Hematopoietic multipotent progenitor cell treated with erythropoietin and hydrocortisone succinate and interleukin-3 and kit ligand, for 17 days (in vitro differentiated cells): ENCODE data around the gene ITM2A.

Source experiments
- DNase-seq: peaks from one replicate; pipeline ENCODE4 v3.0.0-alpha.2; 2015; ENCODE audit warnings: low spot score

Gene ITM2A

GRCh38 chrX:79366873-79367749 lies at the start of gene ITM2A:
Gene ITM2A (minus strand): TSS chrX:79367334. CDS start chrX:79367215, 119 bp downstream.
- peak; percentile 7 for DNase-seq

GRCh38 chrX:79415056-79415455 lies 47.9 kb upstream of the ITM2A start:
- no peak for DNase-seq

GRCh38 chrX:79413963-79414362 lies 46.8 kb upstream of the ITM2A start:
- DNase-seq = no peak

DNA sequence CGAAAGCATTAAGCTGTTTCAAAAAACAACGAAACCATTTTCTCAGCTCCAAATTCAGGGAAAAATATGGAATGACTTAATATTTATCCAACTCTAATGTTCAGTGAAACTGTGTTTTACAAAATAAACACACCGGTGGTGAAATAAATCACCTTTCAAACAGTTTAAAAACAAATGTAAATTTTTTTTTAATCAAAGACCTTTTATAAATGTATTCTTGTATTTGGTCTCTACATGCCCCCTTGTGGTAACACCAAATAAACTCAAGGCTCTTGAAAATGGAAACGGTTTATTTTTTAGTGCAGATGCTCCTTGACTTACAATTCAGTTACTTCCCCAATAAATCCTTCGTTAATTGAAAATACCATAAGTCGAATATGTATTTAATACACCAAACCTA lies 45.8 kb upstream of the ITM2A start:
- no peak for DNase-seq

- DNase-seq = no peak
These were observed 45.0 kb upstream of the ITM2A start for GRCh38 chrX:79412166-79412565.

- DNase-seq = no peak
These were observed 42.5 kb upstream of the ITM2A start for GRCh38 chrX:79409657-79410056.

DNA sequence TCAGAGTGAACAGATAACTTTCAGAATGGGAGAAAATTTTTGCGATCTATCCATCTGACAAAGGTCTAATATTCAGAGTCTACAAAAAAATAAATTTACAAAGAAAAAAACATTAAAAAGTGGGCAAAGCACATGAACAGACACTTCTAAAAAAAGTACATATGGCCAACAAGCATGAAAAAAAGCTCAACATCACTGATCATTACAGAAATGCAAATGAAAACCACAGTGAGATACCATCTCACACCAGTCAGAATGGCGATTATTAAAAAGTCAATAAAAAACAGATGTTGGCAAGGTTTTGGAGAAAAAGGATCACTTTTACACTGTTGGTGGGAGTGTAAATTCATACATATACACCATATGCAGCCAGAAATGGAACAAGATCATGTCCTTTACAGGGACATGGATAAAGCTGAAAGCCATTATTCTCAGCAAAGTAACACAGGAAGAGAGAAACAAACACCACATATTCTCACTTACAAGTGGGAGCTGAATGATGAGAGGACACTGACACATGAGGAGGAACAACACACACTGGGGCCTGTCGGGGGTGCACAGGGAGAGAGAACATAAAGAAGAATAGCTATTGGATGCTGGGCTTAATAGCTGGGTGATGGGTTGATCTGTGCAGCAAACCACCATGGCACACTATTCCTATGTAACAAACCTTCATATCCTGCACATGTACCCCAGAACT lies 41.6 kb upstream of the ITM2A start:
- no peak for DNase-seq

- DNase-seq = no peak
These were observed 33.5 kb upstream of the ITM2A start for GRCh38 chrX:79400623-79401022.

GRCh38 chrX:79375340-79375739 lies 8.2 kb upstream of the ITM2A start:
- no peak for DNase-seq

DNA sequence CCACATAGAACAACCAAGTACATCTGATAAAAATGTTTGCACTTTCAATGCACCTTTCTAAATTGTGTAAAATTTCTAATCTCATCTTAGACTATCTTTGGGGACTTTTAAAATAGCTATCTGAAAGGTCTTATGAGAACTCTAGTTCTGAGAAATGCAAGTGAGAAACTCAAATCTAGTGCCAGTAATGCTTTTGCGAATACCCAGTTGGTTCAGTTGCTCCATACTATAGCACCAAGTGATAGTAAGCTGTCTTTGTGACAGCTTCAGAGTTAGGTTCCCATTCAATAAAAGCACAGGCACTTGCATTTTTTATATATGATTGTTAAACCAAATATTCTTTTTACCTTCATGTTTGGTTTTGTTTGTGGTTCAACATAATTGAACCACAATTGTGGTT lies 4.5 kb upstream of the ITM2A start:
- no peak for DNase-seq

- no peak for DNase-seq
These were observed 4.0 kb upstream of the ITM2A start for GRCh38 chrX:79371101-79371500.

DNA sequence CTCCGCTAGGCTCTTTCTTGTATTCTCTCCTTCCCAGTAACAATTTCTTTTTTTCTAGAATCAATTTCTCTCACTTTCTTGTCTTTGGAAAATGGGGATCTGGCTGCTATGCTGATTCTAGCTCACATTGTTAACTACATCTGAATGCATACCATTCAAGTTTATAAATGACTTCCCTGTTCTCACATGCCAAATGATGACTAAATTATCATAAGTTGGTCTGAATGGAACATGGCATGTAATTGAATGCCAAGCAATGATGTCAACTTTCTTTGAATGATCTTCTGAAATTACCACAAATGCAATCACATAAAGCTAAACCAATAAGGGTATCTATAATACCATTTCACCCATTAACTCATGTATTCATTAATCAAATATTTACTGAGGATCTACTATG lies 2.7 kb upstream of the ITM2A start:
- DNase-seq = no peak

DNA sequence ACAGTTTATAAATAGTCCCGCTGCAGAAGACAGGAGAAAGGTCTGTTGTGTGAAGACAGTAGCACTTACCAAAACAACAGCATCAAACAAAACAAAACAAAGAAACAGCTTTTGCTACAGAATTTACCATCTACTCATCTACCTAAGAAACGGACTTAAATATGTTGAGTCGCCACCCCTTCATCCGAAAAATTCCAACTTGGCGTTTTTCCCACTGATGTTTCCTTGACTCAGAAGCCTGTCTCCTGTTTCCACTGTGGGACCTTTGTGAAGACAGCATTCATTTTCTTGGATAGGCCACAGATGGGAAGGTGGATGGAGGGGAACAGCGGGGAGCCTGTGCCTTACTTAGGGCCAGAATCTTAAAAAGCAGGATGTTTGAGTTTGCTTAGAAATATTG lies 1.3 kb upstream of the ITM2A start:
- no peak for DNase-seq

- DNase-seq = no peak
These were observed 773 bp upstream of the ITM2A start for GRCh38 chrX:79367907-79368306.

DNA sequence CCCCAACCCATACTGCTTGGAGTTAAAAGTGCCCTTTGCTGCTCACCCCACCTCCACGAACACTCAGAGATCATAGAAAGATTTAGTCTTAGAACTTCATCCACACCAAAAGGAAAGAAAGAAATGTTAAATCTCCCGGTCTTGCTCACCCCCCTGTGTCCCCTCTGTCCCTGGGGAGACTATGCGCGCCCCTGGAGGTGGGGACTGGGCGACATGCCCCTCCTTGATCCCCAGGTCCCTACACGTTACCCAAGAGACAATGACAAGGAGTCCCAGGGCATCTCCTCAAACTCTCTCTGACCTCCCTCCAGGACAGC lies 620 bp downstream of the ITM2A start:
- DNase-seq = no peak

DNA sequence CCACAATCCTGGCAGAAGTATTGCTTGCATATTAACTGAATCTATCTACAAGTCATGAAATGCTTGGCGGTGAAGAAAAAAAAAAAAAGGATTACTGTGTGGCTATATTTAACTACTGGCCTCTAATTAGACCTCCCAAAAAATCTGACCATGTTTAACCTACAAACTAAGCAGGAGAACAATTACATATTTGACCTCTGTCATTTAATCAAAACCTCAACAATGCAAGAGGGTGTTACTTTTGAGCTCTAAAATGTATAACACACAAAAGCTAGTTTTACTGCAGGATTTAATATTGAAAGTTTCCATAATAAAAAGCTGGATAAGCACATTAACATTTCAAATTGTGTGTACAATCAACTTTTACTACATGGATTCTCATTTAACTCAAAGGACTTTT lies 1.5 kb downstream of the ITM2A start:
- DNase-seq = no peak

- DNase-seq = no peak
These were observed 2.8 kb downstream of the ITM2A start for GRCh38 chrX:79364306-79364705.

DNA sequence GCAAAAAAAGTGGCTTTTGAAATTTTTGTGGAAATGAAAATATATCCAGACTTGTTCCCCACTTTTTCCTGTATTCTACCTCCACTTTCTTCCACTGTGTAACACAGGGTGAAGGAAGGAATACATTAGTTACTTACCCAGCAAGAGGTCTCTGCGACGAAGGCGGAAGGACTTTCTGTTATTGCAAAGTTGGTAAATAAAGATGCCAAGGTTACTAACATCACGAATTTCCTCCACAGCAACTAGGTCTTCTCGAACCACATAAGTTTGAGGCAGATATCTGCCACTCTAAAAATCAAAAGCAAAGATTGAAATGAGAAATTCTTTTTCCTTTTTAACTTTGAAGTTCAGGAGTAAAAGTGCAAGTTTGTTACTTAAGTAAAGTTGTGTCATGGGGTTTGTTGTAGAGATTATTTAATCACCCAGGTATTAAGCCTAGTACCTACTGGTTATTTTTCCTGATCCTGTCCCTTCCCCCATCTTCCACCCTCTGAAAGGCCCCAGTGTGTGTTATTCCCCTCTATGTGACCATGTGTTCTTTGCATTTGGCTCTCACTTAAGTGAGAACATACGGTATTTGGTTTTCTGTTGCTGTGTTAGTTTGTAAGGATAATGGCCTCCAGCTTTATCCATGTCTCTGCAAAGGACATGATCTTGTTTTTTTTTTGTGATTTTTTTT lies 5.8 kb downstream of the ITM2A start:
- DNase-seq = no peak

DNA sequence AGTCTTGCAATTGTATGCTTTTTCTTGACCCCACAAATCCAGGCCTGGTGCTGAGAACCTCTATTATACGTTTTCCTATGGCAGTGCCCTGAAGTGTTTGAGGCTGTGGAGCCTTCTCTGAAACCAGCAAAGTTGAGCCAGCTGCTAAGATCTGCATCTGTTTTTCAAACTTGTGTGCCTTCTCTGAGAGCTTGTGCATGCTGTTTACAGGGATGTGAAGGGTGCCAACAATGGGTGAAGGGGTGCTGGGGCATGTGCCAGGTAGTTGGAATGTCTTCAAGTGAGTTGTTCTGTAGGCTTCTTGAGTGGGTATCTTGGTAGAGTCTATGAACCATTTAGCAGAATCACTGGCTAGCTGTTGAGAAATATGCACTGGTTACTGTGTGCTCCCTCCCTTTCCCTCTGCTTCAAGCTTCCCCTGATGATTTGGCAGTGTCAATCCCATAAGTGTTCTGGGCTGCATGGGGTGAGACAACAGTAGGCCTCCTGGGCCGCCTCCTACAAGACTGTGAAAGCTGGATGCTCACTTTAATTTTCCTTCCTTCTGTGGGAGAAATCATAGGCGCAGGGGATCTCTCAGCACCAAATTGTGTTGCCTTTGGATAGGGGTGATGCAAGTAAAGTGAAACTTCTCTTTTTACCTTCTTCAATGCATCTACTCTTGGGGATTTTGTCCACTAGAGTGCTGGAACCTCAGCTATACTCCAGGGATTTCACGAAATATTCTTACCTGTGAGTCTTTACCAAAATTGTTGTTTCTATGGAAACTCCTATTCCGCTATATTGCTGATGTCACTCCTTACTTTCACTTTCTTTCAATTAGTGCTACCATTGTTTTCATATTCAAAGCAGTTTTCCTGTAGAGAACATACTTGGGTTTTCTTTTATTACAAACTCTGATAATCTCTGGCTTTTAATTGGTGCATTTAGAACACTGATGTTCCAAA lies 30.0 kb downstream of the ITM2A start:
- DNase-seq = no peak

- no peak for DNase-seq
These were observed 37.1 kb downstream of the ITM2A start for GRCh38 chrX:79330022-79330421.

GRCh38 chrX:79325263-79325958 lies 41.7 kb downstream of the ITM2A start:
- no peak for DNase-seq
